Lung microvascular endothelial cell (primary cell): Measurements from ENCODE around the gene LRRC61. TPM values are rescaled to one million over a fixed set of nuclear protein-coding genes. Genes with fewer than 3 reads are reported as not detected.
"Not testable (repeated sequence)": the region's sequence is repeated elsewhere in the genome, so short reads cannot be mapped to it uniquely, and the experiment has no call there.

Experiments used
- DNase-seq, 2 donors: peaks; one replicate each; pipeline versions ENCODE4 v3.0.0 to v3.0.0-alpha.2; 2010; ENCODE audit warnings: low read depth in 2 of 2
- total RNA-seq: library from RNA; depleted of rRNA; stranded (reverse); fragments of >200 nt; gene quantifications from 2 replicates; pipeline ENCODE4 v1.2.1, GENCODE V29; 2014

Gene LRRC61
- total RNA-seq, 1 donor from 2014 or later = 5.8 TPM

- DNase-seq = no peak
Measured at GRCh38 chr7:150382123-150382843, 59.1 kb downstream of the LRRC61 start.

- DNase-seq = no peak
Measured at GRCh38 chr7:150382844-150383225, 59.7 kb downstream of the LRRC61 start.

GRCh38 chr7:150383710-150384397 is 60.7 kb downstream of the LRRC61 start:
- DNase-seq = no peak

GRCh38 chr7:150384406-150385301 is 61.5 kb downstream of the LRRC61 start:
- no peak for DNase-seq

GRCh38 chr7:150385302-150385723 is 62.2 kb downstream of the LRRC61 start:
- DNase-seq = no peak

- DNase-seq = not testable (repeated sequence)
Measured at GRCh38 chr7:150385884-150386283, 62.7 kb downstream of the LRRC61 start.

Other genes starting within 250 kb of the LRRC61 start
- 2.6 and 8.3 TPM in 2 replicates for gene ACTR3C, start 190 bp downstream of the LRRC61 start, total RNA-seq
- 0.22 and 2.8 TPM in 2 replicates for gene RARRES2, start 18.3 kb downstream of the LRRC61 start, total RNA-seq
- gene REPIN1, start 45.5 kb downstream of the LRRC61 start, total RNA-seq = 41.9 and 44.0 TPM in 2 replicates
- 4.6 and 5.4 TPM in 2 replicates for gene ZNF775, start 56.0 kb downstream of the LRRC61 start, total RNA-seq
- 88.7 and 137 TPM in 2 replicates for gene GIMAP8, start 127.3 kb downstream of the LRRC61 start, total RNA-seq
- gene GIMAP7, start 191.5 kb downstream of the LRRC61 start, total RNA-seq = 44.2 and 104 TPM in 2 replicates
- 166 and 197 TPM in 2 replicates for gene GIMAP4, start 244.0 kb downstream of the LRRC61 start, total RNA-seq